Stimulated activated effector memory CD8-positive, alpha-beta T cell treated with anti-CD3 and anti-CD28 coated beads, Interleukin-12 subunit alpha, Interleukin-12 subunit beta, amount 100 ng/mL, for 72 hours (primary cell): ENCODE measurements around the gene THTPA.
"Not testable (repeated sequence)": the region's sequence is repeated elsewhere in the genome, so short reads cannot be mapped to it uniquely, and the experiment has no call there.

Source experiments
- ATAC-seq: fragments of 150-1000 bp; cut with Tn5 transposase; 2 replicates; pipeline ENCODE4 v1.10.0; 2021
- DNase-seq, 2 donors: peaks; one replicate each; pipeline ENCODE4 v3.0.0; 2021 to 2022; ENCODE audit warnings: low spot score in 2 of 2
- H3K27ac Mint-ChIP-seq: one replicate; pipeline ENCODE4 v1.8.0; 2022; ENCODE audit warnings: mild to moderate bottlenecking, mixed read lengths
- H3K36me3 Mint-ChIP-seq: one replicate; pipeline ENCODE4 v1.8.0; 2022; ENCODE audit warnings: mild to moderate bottlenecking, mixed read lengths
- H3K4me1 Mint-ChIP-seq: one replicate; pipeline ENCODE4 v1.8.0; 2022; ENCODE audit warnings: mixed read lengths
- H3K4me3 Mint-ChIP-seq: one replicate; pipeline ENCODE4 v1.8.0; 2022; ENCODE audit warnings: mild to moderate bottlenecking, mixed read lengths
- H3K9me3 Mint-ChIP-seq: one replicate; pipeline ENCODE4 v1.8.0; 2022; ENCODE audit warnings: mixed read lengths

THTPA gene

GRCh38 chr14:23579311-23579630 lies 23.2 kb downstream of the THTPA start:
- Mint-ChIP-seq H3K9me3 (no peaks in the 10 kb centered on the region), H3K27ac (no peak overlapping the region), H3K4me3 (no peak overlapping the region), H3K36me3 (no peaks in the 10 kb centered on the region), H3K4me1 (peaks cover 20% of the 10 kb centered on the region)
- no peak for DNase-seq
- no peak for ATAC-seq

- ATAC-seq (no peak), DNase-seq (no peak)
- Mint-ChIP-seq H3K4me3 (no peak overlapping the region), H3K27ac (no peak overlapping the region), H3K36me3 (no peaks in the 10 kb centered on the region), H3K4me1 (peaks cover 20% of the 10 kb centered on the region), H3K9me3 (no peaks in the 10 kb centered on the region)
These were observed 23.7 kb downstream of the THTPA start for GRCh38 chr14:23579739-23580138.

GRCh38 chr14:23580152-23580926 lies 24.3 kb downstream of the THTPA start:
- Mint-ChIP-seq H3K4me1 (peaks cover 20% of the 10 kb centered on the region), H3K9me3 (no peaks in the 10 kb centered on the region), H3K27ac (no peak overlapping the region), H3K4me3 (no peak overlapping the region), H3K36me3 (no peaks in the 10 kb centered on the region)
- ATAC-seq (no peak), DNase-seq (no peak)

- Mint-ChIP-seq H3K9me3 (no peaks in the 10 kb centered on the region), H3K27ac (no peak overlapping the region), H3K4me3 (no peak overlapping the region), H3K36me3 (no peaks in the 10 kb centered on the region), H3K4me1 (peaks cover 20% of the 10 kb centered on the region)
- ATAC-seq (no peak), DNase-seq (no peak)
These were observed 24.8 kb downstream of the THTPA start for GRCh38 chr14:23580948-23581281.

- H3K4me3 Mint-ChIP-seq, result no peak overlapping the region
- H3K9me3 Mint-ChIP-seq, result no peaks in the 10 kb centered on the region
- DNase-seq (no peak), ATAC-seq (no peak)
- H3K27ac Mint-ChIP-seq, result no peak overlapping the region
- H3K36me3 Mint-ChIP-seq, result no peaks in the 10 kb centered on the region
- peaks cover 9% of the 10 kb centered on the region for H3K4me1 Mint-ChIP-seq
These were observed 27.1 kb downstream of the THTPA start for GRCh38 chr14:23582906-23583760.

- DNase-seq, H3K4me1 Mint-ChIP-seq, ATAC-seq, H3K36me3 Mint-ChIP-seq, H3K27ac Mint-ChIP-seq, H3K4me3 Mint-ChIP-seq, H3K9me3 Mint-ChIP-seq: not testable (repeated sequence)
These were observed 27.9 kb downstream of the THTPA start for GRCh38 chr14:23583761-23584526.

- not testable (repeated sequence) for H3K4me3 Mint-ChIP-seq, DNase-seq
These were observed 28.6 kb downstream of the THTPA start for GRCh38 chr14:23584527-23585203.

GRCh38 chr14:23588884-23589598 lies 33.0 kb downstream of the THTPA start:
- H3K36me3 Mint-ChIP-seq, result no peaks in the 10 kb centered on the region
- H3K27ac Mint-ChIP-seq, result peak overlapping the region; percentile 17
- H3K9me3 Mint-ChIP-seq, result no peaks in the 10 kb centered on the region
- peak; percentile 99 for ATAC-seq
- H3K4me1 Mint-ChIP-seq, result peaks cover 12% of the 10 kb centered on the region
- H3K4me3 Mint-ChIP-seq, result no peak overlapping the region
- peak; percentile 78 to 90 for DNase-seq

More at GRCh38 chr14:23584527-23585203, 28.6 kb downstream of the THTPA start:
- peaks cover 11% of the 10 kb centered on the region for H3K4me1 Mint-ChIP-seq
- not testable (repeated sequence) for H3K27ac Mint-ChIP-seq, H3K9me3 Mint-ChIP-seq, H3K36me3 Mint-ChIP-seq, ATAC-seq

- ATAC-seq (no peak), DNase-seq (no peak)
- peak overlapping the region; percentile 17 for H3K27ac Mint-ChIP-seq
- no peaks in the 10 kb centered on the region for H3K36me3 Mint-ChIP-seq
- H3K4me3 Mint-ChIP-seq, result no peak overlapping the region
- H3K4me1 Mint-ChIP-seq, result peaks cover 12% of the 10 kb centered on the region
- H3K9me3 Mint-ChIP-seq, result no peaks in the 10 kb centered on the region
These were observed 33.5 kb downstream of the THTPA start for GRCh38 chr14:23589606-23590005.

GRCh38 chr14:23590198-23590597 lies 34.1 kb downstream of the THTPA start:
- no peak overlapping the region for H3K4me3 Mint-ChIP-seq
- H3K36me3 Mint-ChIP-seq, result no peaks in the 10 kb centered on the region
- no peaks in the 10 kb centered on the region for H3K9me3 Mint-ChIP-seq
- peaks cover 12% of the 10 kb centered on the region for H3K4me1 Mint-ChIP-seq
- DNase-seq (no peak), ATAC-seq (no peak)
- H3K27ac Mint-ChIP-seq, result no peak overlapping the region

GRCh38 chr14:23594191-23594590 lies 38.1 kb downstream of the THTPA start:
- ATAC-seq, H3K4me1 Mint-ChIP-seq, H3K36me3 Mint-ChIP-seq, H3K9me3 Mint-ChIP-seq, DNase-seq, H3K4me3 Mint-ChIP-seq, H3K27ac Mint-ChIP-seq: not testable (repeated sequence)

GRCh38 chr14:23600322-23600707 lies 44.2 kb downstream of the THTPA start:
- ATAC-seq, result no peak
- peaks cover 18% of the 10 kb centered on the region for H3K4me1 Mint-ChIP-seq
- no peaks in the 10 kb centered on the region for H3K36me3 Mint-ChIP-seq
- DNase-seq, result no peak
- no peak overlapping the region for H3K4me3 Mint-ChIP-seq
- peaks cover 3% of the 10 kb centered on the region for H3K9me3 Mint-ChIP-seq
- H3K27ac Mint-ChIP-seq, result peak overlapping the region; percentile 3

GRCh38 chr14:23600806-23601205 lies 44.7 kb downstream of the THTPA start:
- no peak overlapping the region for H3K4me3 Mint-ChIP-seq
- ATAC-seq (no peak), DNase-seq (no peak)
- peaks cover 23% of the 10 kb centered on the region for H3K4me1 Mint-ChIP-seq
- H3K9me3 Mint-ChIP-seq, result peaks cover 3% of the 10 kb centered on the region
- H3K36me3 Mint-ChIP-seq, result no peaks in the 10 kb centered on the region
- H3K27ac Mint-ChIP-seq, result no peak overlapping the region

- DNase-seq (no peak), ATAC-seq (no peak)
- H3K27ac Mint-ChIP-seq, result peak overlapping the region; percentile 63
- no peak overlapping the region for H3K4me3 Mint-ChIP-seq
- H3K4me1 Mint-ChIP-seq, result peaks cover 28% of the 10 kb centered on the region
- H3K36me3 Mint-ChIP-seq, result no peaks in the 10 kb centered on the region
- peaks cover 3% of the 10 kb centered on the region for H3K9me3 Mint-ChIP-seq
These were observed 45.4 kb downstream of the THTPA start for GRCh38 chr14:23601424-23601823.

- H3K36me3 Mint-ChIP-seq, result no peaks in the 10 kb centered on the region
- DNase-seq (no peak), ATAC-seq (no peak)
- no peak overlapping the region for H3K4me3 Mint-ChIP-seq
- peaks cover 3% of the 10 kb centered on the region for H3K9me3 Mint-ChIP-seq
- H3K4me1 Mint-ChIP-seq, result peaks cover 32% of the 10 kb centered on the region
- H3K27ac Mint-ChIP-seq, result peak overlapping the region; percentile 63
These were observed 45.7 kb downstream of the THTPA start for GRCh38 chr14:23601845-23602180.
